ENCODE data around the gene PF4V1. TPM values are rescaled to one million over a fixed set of nuclear protein-coding genes. Genes with fewer than 3 reads are reported as not detected.

The PF4V1 gene
- total and polyA plus RNA-seq, 2 of the 13 experiments (the other 11 are each of a cell fraction or from before 2014, with no cell fraction given), result not detected

DNA sequence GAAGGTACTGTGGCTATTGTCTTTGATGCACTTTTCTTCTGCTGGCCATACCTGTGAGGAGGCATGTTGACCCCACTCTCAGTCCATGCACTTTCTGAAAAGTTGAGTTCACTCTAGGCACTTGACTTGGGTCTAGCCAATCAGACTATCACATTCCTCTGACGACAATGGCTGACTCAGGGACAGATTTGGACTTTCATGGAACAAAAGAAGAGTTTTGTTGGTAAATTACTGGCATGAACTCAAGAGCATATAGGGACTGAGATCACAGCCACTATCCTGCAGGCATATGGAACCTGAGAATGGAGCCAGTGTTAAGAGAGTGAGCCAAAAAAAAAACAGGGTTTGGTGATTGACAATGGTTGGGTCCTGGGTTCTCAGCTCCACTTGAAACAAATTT lies 41.3 kb upstream of the PF4V1 start:
- Histone ChIP-seq H3K9ac (ENCODE audit: insufficient read depth, low read depth, low read length) (no peak overlapping the region), H3K27me3 (ENCODE audit: control insufficient read depth in 1 of 2, insufficient read depth in 2 of 2, low read length in 2 of 2) (no peaks in the 10 kb centered on the region), H3K79me2 (ENCODE audit: insufficient read depth, low read length) (no peaks in the 10 kb centered on the region), H3K4me3 (replicated peaks in 1 of 3; ENCODE audit: insufficient read depth in 1 of 3, low read depth in 2 of 3, low read length in 3 of 3) (no peak overlapping the region), H3K4me2 (ENCODE audit: low read depth, low read length) (no peak overlapping the region), H3K36me3 (replicated peaks in 1 of 2; ENCODE audit: control insufficient read depth in 1 of 2, insufficient read depth in 2 of 2, low read length in 2 of 2) (no peaks in the 10 kb centered on the region), H3K27ac (ENCODE audit: extremely low read length, insufficient read depth, low read length) (no peak overlapping the region), H2AFZ (ENCODE audit: low read length) (no peak overlapping the region), H3K9me3 (ENCODE audit: low read length) (no peaks in the 10 kb centered on the region), H4K20me1 (ENCODE audit: insufficient read depth, low read length) (no peaks in the 10 kb centered on the region), H3K4me1 (ENCODE audit: insufficient read depth, low read length) (no peaks in the 10 kb centered on the region)
- 0% methylated on average over 1 of the region's 1 CpG for WGBS (ENCODE audit: low lambda C conversion rate)
- ChIA-PET POLR2A (no interaction called here), CTCF (ENCODE audit: low intra/inter-chr PET ratio, low total read pairs) (no interaction called here)
- DNase-seq (ENCODE audit: low spot score), result no peak
- FAIRE-seq, result no peak
- no peak for ATAC-seq
- BruUV-seq (replicated peaks), result no TSS peak
- TF ChIP-seq MED8 (CRISPR knock-in tag; IDR thresholded peaks at IDR 0.05; ENCODE audit: insufficient replicate concordance) (no peak), DNMT1 (CRISPR knock-in tag; IDR thresholded peaks at IDR 0.05) (no peak), CREM (IDR thresholded peaks at IDR 0.05) (no peak), CREM (CRISPR knock-in tag; IDR thresholded peaks at IDR 0.05) (no peak), ZNF34 (CRISPR knock-in tag; IDR thresholded peaks at IDR 0.05; ENCODE audit: borderline replicate concordance) (no peak), RCOR2 (CRISPR knock-in tag; IDR thresholded peaks at IDR 0.05) (no peak), DRAP1 (CRISPR knock-in tag; IDR thresholded peaks at IDR 0.05) (no peak), ZNF282 (IDR thresholded peaks at IDR 0.05; ENCODE audit: partially characterized antibody) (no peak), HNRNPL (IDR thresholded peaks at IDR 0.05; ENCODE audit: low read depth, low read length) (no peak), PCBP1 (IDR thresholded peaks at IDR 0.05; ENCODE audit: borderline replicate concordance, low read depth, low read length) (no peak), RFX3 (CRISPR knock-in tag; IDR thresholded peaks at IDR 0.05) (no peak), MIXL1 (CRISPR knock-in tag; IDR thresholded peaks at IDR 0.05) (no peak)
- TF ChIP-seq, protein P1, sequence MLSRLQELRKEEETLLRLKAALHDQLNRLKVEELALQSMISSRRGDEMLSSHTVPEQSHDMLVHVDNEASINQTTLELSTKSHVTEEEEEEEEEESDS (CRISPR knock-in tag; IDR thresholded peaks at IDR 0.05; ENCODE audit: borderline replicate concordance), result no peak
- TF ChIP-seq, protein P2, sequence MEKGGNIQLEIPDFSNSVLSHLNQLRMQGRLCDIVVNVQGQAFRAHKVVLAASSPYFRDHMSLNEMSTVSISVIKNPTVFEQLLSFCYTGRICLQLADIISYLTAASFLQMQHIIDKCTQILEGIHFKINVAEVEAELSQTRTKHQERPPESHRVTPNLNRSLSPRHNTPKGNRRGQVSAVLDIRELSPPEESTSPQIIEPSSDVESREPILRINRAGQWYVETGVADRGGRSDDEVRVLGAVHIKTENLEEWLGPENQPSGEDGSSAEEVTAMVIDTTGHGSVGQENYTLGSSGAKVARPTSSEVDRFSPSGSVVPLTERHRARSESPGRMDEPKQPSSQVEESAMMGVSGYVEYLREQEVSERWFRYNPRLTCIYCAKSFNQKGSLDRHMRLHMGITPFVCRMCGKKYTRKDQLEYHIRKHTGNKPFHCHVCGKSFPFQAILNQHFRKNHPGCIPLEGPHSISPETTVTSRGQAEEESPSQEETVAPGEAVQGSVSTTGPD (CRISPR knock-in tag; IDR thresholded peaks at IDR 0.05), result no peak
- intact Hi-C loops (cut with micrococcal nuclease; ENCODE audit: unreplicated experiment) (no loop called here), in situ Hi-C loops (cut with HindIII; ENCODE audit: extremely low pct_ligation_motif_present, low pct_unique_long_range_greater_than_20kb) (no loop called here)
